ENCODE results near the gene SLC44A3.
A peak's percentile ranks its signal among the peaks of the same experiment; 100 is the strongest.

Gene SLC44A3

GRCh38 chr1:94819945-94820746 is at the start of gene SLC44A3:
Gene SLC44A3 (plus strand): TSS chr1:94820357. CDS start chr1:94820452, 95 bp downstream.
- DNase-seq, result peak; percentile 24

- DNase-seq, result no peak
Observed at GRCh38 chr1:94772230-94772641, 47.9 kb upstream of the SLC44A3 start.

GRCh38 chr1:94772845-94773244 is 47.3 kb upstream of the SLC44A3 start:
- DNase-seq, result no peak

- no peak for DNase-seq
Observed at GRCh38 chr1:94773296-94773809, 46.8 kb upstream of the SLC44A3 start.

- DNase-seq, result peak; percentile 42
Observed at GRCh38 chr1:94773931-94774422, 46.2 kb upstream of the SLC44A3 start.

- DNase-seq, result no peak
Observed at GRCh38 chr1:94776474-94776873, 43.7 kb upstream of the SLC44A3 start.

- no peak for DNase-seq
Observed at GRCh38 chr1:94777281-94777680, 42.9 kb upstream of the SLC44A3 start.

GRCh38 chr1:94778808-94779207 is 41.3 kb upstream of the SLC44A3 start:
- no peak for DNase-seq

GRCh38 chr1:94783342-94784189 is 36.6 kb upstream of the SLC44A3 start:
- DNase-seq, result no peak

- DNase-seq, result no peak
Observed at GRCh38 chr1:94784190-94784515, 36.0 kb upstream of the SLC44A3 start.

GRCh38 chr1:94787691-94788090 is 32.5 kb upstream of the SLC44A3 start:
- no peak for DNase-seq

- no peak for DNase-seq
Observed at GRCh38 chr1:94790246-94790645, 29.9 kb upstream of the SLC44A3 start.

- no peak for DNase-seq
Observed at GRCh38 chr1:94790670-94791069, 29.5 kb upstream of the SLC44A3 start.

- DNase-seq, result no peak
Observed at GRCh38 chr1:94792473-94793295, 27.5 kb upstream of the SLC44A3 start.

GRCh38 chr1:94793296-94793656 is 26.9 kb upstream of the SLC44A3 start:
- no peak for DNase-seq

GRCh38 chr1:94795434-94795833 is 24.7 kb upstream of the SLC44A3 start:
- no peak for DNase-seq

GRCh38 chr1:94796266-94796665 is 23.9 kb upstream of the SLC44A3 start:
- no peak for DNase-seq

GRCh38 chr1:94797291-94797690 is 22.9 kb upstream of the SLC44A3 start:
- DNase-seq, result no peak

GRCh38 chr1:94798054-94798453 is 22.1 kb upstream of the SLC44A3 start:
- no peak for DNase-seq

- no peak for DNase-seq
Observed at GRCh38 chr1:94798462-94798861, 21.7 kb upstream of the SLC44A3 start.

- no peak for DNase-seq
Observed at GRCh38 chr1:94799206-94799605, 21.0 kb upstream of the SLC44A3 start.

- no peak for DNase-seq
Observed at GRCh38 chr1:94801919-94802546, 18.1 kb upstream of the SLC44A3 start.
